HEK293 (cell line): ENCODE data around the gene TMED4.

ENCODE experiments used
- REPIN1 ChIP-seq: fragments of 450-650 bp; formaldehyde crosslinking; IDR thresholded peaks from 2 replicates; pipeline ENCODE4 v1.5.1; 2017; ENCODE audit warnings: missing biosample characterization, missing genetic modification characterization, low read depth
- ZNF121 ChIP-seq: fragments of 450-650 bp; formaldehyde crosslinking; IDR thresholded peaks from 2 replicates; pipeline ENCODE4 v1.5.1; 2016; ENCODE audit warnings: missing biosample characterization, missing genetic modification characterization
- ZNF423 ChIP-seq: fragments of 450-650 bp; formaldehyde crosslinking; IDR thresholded peaks from 2 replicates; pipeline ENCODE4 v1.5.1; 2016; ENCODE audit warnings: missing biosample characterization, missing genetic modification characterization

GRCh38 chr7:44561481-44561880 is 20.6 kb downstream of the TMED4 start:
- TF ChIP-seq REPIN1 (tag by site-specific recombination) (no peak), ZNF423 (tag by site-specific recombination) (no peak), ZNF121 (tag by site-specific recombination) (no peak)
